HG02884 (cell line): Measurements from ENCODE around the gene NOL9.

Source experiments
- ATAC-seq: cut with Tn5 transposase; IDR thresholded peaks from one replicate; pipeline ENCODE4 v1.9.1; 2021; ENCODE audit warnings: mild to moderate bottlenecking, moderate library complexity; ENCODE audit not compliant: unreplicated experiment

The NOL9 gene

DNA sequence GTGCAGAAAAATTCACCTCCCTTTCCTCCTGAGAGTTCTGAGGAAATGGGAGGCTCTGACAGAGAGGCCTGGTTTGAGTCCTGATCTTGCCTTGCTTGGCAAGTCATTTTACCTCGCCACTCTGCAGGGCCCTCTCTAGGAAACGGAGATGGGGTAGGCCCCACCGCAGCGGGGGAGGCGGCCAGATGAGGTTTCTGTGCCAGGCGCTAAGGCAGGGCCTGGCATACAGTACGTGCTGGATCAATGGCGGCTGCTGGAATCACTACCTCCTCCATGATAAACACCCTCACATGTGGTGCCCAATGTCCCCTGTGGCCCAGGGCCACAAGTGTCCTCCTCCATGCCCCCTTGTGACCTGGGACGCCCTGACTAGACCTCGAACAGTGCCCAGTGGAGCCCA is 62.3 kb downstream of the NOL9 start:
- ATAC-seq: no peak

DNA sequence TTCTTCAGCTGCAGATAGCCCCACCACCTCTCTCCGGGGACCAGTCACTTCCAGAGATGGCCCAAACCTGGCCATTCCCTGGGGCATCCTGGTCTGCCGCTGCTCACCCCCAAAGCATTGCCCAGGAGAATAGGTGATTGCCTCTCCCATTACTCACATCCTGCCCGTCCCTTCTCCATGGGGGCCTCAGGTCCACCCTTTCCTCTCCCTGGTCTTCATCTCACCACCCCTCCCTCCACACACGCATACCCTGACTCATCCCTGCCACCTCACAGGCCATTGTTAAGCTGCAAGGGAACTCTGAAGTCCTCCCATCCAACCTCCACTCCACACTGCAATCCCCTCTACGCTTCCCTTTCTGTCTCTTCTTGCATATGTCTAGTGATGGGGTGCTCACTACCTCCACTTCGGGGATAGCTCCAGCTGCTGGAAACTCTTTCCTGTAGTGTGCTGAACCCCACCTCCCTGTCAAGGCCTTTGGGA is 62.8 kb downstream of the NOL9 start, which contains the start of gene PLEKHG5:
PLEKHG5 (minus strand) TSS at position 188 of the 483 bp plus-strand sequence. CDS start 14,096 bp downstream, outside the sequence.
- no peak for ATAC-seq

DNA sequence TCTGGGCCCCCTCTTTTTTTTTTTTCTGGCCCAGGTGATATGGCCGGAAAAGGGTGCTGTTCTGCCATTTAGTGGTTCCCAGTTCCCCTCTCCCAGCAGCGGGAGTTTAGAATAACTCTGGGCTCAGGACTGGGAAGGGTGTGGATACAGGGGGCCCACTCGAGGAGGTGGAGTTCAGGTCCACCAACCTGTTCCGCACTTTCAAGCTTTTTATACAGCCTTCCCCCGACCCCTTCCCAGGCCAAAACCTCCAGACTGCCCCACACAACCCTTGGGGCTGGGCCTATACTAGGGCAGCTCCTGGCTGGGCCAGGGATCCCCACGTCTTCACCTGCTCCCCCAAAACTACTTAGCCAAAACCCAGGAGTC is 63.2 kb downstream of the NOL9 start:
- no peak for ATAC-seq

DNA sequence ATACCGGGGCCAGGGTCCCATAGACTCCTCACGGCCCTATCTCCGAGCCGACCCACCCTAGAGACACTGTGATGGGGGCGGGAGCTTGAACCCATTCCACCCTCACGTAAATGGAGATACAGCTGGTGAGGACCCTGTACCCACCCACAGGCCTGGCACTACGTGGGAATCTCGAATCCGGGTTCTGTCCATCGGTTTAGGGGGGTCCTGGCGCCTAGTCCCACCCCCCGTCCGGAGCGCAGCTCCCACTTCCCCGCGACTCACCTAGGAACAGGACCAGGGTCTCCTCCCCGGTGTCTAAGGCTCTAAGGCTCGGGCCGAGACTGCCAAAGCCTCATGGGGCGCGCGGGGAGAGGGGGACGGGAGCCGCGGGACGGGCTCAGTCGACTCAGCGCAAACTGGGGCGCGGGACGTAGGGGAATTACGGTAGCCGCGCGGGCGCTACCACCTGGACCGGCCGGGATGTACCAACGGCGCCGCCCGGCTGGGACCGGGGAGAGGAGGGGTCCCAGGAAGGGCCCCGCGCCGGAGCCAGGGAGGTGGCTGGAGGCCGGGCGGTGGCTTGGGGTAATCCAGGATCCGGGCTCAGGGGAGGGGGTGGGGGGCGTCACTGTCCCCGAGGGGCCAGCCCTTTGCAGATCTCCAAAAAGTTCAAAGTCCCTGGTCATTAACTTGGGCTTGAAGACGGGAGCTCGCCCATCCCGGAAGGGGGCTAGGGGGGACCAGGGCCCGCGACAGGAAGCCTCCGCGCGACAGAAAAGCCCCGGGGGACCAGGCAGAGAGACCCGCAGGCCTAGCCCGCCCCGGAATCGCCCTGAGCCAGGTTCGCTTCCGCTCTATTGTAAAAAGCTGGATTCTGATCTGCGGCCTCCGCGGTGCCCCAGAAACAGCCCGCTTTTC is 63.9 kb downstream of the NOL9 start:
- ATAC-seq: no peak

DNA sequence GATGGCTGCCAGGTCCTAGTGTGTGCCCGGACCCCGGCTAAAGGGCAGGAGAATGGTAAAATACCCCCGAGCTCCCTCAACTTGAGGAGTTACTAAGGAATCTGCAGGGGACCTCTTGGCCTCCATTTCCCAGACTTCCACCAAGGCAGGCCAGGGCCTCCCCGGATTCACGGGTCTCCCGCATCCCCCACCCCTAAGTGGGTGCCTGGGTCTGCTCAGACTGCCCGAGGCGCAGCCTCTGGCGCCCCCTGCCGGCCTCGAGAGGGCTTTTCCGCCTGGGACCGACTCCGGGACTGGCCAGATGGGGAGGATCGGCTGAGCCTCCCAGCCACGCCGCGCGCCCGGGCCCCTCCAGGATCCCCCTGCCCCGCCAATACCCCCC is 64.5 kb downstream of the NOL9 start:
- no peak for ATAC-seq

DNA sequence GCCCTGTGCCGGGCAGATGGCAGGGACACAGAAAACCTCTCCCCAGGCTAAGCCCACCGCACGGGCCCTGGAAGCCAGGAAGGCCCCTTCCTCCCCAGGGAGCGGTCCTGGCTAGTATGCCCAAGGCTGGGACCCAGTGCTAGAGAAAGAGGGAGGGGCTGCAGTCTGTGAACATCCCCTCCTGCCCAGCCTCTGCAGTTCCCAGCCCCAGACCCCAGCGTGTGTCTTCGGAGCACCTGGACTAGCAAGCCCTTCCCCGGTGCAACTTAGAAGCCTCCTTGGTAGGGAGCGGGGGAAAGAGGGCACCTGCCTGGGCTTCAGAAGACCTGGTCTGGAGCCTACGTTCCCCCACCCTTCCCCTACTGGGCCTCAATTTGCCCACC is 64.9 kb downstream of the NOL9 start:
- no peak for ATAC-seq

DNA sequence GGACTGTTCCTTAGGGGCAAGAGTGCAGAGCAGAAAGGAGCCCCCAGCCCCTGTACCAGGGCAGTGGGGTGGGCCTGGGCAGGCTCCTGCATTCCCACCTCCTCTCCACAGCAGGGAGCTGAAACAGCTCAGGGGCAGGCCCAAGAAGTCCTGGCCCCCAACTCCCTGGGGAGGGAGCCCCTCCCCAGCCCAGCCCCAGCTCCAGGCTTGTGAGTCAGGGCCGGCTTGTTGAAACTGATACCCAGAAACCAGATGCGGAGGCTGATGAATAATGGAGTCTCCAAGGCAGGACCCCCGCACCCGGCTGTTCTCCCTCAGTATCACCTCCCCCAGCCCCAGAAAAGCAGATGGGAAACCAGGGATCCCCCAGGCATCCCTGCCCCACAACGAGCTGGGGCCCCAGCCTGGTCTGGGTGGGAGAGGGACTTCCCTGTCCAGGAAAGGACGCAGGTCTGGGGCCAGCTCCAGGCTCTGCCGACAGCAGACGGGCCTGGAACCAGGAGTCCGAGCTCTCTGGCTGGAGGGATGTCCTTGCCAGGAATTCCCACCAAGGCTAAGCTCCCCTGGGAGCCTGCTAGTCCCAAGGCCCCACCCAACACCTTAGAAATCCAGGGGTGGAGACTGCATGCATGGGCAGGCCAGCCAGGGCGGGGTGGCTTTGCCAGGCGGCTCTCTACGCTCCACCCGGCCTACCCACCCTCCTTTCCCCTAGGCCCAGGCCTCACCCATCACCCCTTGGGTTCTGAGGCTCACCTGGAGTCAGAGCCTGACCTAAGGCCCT is 65.5 kb downstream of the NOL9 start:
- ATAC-seq: no peak

DNA sequence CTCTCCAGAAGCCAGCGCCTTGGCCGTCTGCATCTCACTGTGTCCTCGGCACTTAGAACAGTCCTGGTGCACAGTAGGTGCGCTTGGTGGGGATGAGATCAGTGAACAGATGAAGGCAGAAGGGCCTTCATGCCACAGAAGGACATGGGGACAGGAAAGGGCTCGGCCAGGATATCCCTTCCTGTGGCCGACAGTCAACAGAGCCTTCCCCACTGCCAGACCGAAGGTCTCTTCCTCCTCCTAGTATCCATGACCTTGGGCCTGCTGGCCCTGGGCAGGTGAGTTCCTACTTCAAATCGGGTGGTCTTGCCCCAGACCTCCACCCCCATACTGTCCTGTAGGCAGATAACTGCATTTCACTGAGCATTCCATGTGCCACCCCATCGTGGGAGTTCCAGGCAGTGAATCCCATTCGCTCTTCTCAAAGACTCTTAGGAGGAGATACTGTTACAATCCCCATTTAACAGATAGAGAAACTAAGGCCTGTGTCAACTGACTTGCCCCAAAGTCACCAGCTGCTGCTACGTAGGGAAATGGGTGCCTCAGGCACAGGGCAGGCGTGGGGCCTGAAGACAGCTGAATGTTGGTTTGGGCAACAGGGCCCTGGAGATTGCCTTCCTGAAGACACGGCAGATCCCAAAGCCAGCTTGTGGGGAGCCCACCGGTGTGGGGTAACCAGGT is 66.4 kb downstream of the NOL9 start:
- no peak for ATAC-seq

DNA sequence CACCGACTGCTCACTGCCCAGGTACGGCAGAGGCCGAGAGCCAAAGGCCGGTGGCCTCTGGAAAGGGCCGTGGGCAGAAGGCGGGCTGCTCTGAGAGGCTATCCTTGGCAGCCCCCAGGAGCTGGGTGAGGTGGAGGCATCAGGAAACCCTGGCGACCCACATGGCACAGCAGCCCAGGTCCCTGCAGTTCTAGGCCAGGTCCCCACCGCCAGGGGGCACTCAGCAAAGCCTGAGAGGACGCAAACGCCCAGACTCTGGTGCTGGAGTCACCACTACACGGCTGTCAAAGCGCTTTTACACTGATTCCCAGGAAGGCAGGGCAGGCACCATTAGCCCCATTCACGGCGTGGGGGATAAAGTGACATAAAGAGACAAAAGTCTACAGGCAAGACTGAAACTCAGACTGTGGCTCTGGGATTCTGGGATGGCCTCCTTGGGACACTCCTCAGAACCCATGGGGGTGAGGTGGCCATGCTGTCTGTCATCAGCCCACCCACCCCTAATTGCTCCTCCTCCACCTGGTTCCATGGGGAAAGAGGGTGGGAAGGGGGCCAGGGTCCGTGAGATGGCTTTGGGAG is 67.8 kb downstream of the NOL9 start:
- ATAC-seq: no peak

DNA sequence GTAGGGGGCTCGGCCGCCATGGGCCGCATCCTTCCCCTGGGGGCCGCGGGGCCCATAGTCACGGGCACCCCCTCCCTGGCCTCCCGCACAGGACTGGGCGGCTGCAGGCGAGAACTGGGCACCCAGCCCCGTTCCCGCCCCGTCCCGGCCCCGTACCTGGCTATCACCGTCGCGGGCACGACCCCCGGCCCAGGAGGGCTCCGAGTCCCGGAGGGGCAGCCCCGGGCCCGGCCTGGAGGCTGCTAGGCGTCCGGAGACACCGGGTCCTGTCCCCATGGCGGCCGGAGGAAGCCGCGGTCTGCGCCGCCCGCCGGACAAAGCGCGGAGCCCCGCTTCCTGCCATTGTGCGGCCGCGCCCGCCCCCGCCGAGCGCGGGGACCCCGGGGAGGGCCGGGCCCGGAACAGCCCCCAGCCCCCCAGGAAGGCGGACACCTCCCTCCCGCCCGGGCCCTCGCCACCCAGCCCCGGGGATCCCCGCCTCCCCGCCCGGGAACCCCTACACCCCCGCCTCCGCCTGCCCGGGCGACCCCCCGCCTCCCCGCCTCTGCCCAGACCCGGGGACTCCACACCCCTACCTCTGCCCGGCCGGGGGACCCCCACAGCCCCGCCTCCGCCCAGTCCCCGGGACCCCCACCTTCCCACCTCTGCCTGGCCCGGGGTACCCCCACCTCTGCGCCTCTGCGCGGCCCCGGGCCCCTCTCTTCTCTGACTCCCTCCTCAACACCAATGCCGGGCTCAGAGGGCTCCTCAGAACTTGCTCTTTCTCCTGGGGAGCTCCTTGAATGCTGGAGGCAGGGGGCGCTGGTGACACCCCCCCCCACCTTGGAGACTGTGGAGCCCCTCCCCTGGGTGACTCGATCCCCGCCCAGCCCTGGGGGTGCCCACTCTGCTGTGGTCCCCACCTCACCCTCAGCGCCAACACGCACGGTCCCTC is 68.9 kb downstream of the NOL9 start:
- no peak for ATAC-seq

DNA sequence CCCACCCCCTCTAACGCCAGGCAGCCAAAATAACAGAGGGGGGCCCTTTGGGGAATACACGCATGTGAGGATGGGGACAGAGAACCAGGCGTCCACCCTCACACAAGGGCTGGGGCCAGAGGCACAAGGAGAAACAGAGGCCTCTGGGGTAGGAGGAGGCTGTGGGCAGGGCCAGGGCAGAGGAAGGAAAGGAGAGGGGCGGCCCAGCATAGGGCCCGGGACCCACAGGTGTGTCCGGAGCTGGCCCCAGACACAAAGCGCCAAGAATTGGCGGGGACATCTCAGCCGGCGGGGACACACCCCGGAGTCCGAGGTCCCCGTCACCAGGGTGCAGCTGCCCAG is 69.5 kb downstream of the NOL9 start:
- ATAC-seq: no peak

DNA sequence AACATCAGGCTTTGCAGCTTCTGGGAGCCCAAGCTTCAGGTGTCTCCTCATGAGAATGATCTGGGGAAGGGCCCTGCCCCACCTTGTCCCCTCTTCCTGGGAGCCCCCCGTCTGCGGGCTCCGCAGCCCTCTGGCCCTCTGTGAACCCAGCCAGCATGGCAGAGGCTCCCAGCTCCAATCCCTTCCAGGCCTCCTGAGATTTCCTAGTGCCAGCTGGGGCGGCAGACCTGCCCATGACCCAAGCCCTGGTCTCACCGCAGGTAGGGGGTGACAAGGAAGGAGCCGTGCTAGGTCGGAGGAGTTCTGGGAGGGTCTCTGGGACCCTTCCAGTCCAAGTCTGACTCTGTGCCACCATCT is 70.6 kb downstream of the NOL9 start:
- no peak for ATAC-seq

DNA sequence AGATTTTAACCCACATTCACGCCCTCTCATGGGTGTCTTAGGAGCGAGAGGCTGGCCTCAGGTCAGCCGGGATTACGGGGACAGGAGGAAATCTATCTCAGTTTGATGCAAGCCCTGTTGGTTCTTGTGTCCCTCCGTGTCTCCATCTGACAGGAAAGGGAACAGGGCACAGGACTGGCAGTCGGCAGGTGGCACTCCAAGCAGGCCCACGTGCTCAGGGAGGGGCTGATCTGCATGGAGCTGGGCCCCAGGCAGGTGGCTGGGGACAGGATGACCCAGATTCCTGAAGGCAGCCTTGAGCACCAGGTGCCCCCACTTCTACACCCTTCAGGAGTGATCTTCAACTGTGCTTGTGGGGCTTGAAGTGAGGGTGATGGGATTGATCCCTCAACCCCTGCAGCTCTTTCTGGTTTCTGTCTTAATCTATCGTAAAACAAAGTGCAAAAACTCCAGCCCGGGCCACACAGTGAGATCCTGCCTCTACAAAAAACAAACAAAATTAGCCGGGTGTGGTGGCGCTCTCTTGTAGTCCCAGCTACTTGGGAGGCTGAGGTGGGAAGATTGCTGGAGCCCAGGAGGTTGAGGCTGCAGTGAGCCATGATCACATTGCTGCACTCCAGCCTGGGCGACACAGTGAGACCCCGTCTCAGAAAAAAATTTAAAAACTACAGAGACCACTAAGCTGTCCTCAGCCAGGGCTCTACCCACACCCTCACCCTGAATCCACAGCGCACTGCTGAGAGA is 71.1 kb downstream of the NOL9 start:
- ATAC-seq: no peak

DNA sequence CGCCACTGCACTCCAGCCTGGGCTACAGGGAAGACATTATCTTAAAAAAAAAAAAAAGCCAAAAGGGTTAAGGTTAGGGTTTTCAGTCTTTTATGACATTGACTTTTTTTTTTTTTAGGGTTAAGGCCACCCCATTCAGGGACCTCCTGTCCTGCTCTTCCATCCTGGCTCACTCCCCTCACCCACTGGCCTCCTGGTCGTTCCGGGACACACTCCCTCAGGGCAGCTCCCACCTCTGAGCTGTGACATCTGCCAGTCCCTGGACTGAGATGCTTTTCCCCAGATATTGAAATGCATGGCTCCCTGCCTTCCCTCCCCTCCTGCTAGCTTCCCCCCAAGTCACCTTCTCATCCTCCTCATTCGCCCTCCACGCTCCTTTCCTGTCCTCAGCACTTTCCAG is 72.5 kb downstream of the NOL9 start:
- ATAC-seq: no peak

DNA sequence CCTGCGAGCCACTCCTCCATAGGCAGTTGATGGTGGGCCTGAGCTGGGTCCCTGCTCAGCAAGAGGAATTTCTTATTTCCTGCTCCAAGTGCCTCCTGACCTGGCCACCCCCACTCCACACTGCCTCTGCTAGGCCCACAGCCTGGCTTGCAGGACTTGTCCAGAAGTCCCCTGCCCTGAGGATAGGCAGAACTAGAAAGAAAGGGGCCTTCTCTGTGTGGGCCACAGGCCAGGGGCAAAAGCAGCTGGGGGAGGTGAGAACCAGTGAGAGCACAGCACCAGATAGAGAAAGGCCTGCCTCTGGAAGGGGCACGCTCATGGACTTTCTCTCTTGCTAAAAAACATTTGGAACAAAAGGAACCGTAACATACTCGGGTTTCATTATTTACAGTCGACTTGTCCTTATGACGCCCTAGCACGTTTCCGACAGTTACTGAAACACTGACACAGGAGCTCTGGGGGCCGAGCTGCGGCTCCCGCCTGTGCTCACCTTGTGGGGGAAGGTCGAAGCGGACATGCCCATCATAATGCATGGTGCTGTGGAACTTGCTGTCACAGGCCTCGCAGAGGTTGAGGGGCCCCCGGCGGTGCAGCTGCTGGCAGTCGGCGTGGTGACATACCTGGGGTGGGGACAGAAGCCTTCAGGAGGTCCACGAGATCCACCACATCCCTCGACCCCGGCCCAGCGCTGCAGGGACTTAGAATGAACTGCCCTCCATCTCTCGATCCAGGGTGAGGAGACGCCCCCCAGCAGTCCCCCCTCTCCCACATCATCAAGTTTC is 77.1 kb downstream of the NOL9 start:
- ATAC-seq: no peak

DNA sequence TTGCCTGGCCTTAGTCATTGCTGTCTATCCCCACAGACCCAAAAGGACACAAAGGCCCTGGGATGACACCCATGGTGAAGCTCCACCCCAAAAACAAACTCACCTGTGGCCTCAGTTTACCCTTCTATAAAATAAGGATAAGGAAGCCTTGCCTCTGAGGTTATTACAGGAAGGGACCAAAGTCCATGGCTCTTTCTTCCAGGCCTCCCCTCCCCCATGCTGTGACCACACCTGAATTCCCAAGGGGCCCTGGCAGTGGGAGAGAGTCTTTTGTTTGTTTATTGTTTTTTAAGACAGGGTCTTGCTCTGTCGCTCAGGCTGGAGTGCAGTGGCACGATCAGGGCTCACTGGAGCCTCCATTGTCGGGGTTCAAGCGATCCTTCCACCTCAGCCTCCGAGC is 77.8 kb downstream of the NOL9 start:
- no peak for ATAC-seq

DNA sequence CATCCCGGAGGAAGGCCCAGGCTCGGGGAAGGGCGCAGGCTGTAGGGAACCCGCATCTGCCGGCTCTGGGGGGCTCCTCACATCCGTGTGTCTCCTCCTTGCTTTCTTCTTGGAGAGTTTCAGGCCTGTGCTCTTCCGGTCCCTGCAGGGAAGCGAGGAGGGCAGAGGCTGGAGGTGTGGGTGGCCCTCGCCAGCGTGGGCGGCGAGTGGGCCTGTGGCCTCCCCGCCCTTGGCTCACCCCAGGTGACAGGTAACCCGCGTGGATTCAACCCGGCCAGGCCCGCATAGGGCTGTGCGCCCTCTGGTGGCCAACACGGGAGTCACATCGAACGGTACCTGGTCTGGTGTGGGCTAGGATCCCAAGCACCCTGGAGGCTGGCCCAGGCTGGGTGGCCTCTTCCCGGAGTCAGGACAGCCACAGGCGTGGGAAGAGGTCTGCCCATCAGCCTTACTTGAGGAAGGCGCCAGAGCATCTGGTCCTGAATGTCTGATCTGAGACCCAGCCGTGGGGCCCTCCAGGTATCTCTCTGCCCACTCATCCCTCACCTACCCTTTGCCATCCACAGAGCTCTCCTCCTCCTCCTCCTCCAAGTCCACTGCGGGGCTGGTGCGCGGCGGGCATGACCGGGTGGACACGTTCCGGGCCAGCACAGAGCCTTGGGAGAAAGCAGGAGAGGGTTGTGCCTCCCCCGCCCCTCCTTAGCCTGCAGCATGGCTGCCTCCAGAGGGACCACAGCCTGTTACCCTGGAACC is 78.8 kb downstream of the NOL9 start:
- ATAC-seq: no peak

DNA sequence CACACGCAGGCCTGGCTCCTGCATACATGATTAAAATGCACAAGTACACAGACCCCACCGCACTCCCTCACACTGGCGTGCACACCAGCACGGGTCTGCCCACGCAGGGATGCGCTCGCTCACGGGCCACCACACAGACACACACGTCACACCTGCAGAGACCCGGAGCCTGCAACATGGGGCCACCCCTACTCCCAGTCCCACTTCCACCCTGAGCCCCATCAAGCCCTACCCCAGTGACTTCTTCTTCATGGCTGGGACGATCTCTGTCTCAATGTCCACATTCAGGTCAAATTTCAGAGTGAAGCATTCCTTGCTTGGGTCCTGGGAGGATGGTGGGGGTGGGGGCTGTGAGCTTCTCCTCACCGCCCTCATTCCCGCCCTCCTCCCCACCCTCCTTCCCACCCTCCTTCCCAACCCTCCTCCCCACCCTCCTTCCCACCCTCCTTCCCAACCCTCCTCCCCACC is 79.5 kb downstream of the NOL9 start:
- no peak for ATAC-seq
